HG03025 (cell line): ENCODE data around the gene LDLRAD3.

ENCODE experiments used
- ATAC-seq: cut with Tn5 transposase; IDR thresholded peaks from one replicate; pipeline ENCODE4 v1.9.1; 2021; ENCODE audit warnings: mild to moderate bottlenecking, moderate library complexity; ENCODE audit not compliant: unreplicated experiment, low FRiP score

Gene LDLRAD3

DNA sequence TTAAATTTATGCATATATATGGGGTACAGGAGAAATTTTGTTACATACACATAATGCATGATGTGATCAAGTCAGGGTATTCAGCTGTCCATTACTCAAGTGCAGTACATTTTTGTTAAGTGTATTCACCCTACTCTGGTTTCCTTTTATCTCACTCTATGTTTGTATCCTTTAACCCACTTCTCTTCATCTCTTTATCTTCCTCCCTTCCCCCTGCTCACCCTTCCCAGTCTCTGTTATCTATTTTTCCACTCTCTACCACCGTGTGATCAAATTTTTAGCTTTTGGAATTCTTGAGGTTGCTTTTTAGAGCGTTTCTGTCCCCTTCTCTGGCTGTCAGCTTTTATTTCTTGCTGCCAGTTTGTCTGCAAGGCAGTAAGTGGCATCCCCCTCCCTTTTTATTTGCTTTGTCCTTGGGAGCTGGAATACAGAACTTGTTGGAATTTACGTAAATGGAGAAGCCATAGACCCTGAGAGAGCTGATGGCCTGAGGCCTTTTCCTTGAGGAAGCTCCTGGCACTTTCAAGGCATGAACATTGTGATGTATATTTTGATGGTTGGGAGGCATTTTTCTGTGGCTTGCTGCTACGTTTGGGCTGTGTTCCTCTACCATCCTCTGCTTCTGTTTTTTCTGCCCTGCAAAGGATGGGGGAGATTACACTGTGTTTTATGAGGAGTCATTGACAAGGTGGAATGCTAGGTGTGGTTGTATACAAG, 148.6 kb downstream of the LDLRAD3 start:
- ATAC-seq, result no peak

DNA sequence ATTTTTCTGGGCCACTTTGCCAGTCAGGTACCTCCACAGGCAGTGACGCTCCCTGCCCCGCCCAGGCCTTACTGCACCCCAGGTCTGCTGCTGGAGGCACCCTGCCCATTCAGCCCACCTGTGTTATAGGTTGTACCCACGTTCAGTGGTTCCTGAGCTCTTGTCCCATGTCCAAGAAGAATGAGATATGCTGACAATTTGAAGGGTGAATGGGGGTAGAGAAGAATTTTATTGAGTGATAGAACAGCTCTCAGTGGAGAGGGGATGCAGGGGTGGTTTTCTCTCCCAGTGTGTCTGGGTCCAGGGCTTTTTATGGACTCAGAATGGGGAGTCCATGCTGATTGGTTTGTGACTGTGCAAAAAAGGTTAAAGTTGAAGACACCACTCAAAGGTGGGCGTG, 149.7 kb downstream of the LDLRAD3 start:
- no peak for ATAC-seq

DNA sequence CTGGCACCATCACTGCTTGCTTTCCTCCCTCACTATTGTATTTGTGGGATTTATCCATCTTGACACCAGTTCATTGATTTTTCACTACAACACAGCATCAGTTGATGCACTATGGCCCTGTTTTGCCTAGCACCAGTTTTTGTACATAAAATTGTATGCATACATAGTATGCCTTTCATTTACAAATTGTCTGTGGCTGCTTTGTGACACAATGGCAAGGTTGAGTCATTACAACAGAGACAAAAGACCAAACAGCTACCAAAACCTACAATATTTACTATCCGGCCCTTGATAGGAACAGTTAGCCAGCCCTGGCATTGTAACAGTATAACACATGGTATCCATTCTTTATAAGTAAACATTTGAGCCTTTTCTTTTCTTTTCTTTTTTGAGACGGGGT, 150.3 kb downstream of the LDLRAD3 start:
- ATAC-seq, result no peak

DNA sequence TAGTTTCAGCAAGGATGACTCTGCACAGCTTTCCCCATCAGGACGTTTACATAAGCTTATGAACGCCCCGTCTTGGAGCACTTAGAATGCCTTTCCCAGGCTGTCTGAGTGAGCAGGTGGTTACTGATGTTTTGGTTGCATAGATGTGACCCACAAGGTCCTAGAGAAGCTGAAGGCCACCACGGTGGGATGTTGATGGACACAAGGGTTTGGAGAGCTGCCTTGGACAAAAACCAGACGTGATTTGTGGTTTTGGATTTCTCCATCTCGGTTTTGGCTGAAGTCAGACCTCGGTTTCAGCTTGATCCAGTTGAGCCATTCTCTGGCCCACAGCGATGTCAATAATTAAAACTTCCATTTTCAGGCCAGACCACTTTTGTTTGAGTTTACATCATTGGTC, 151.9 kb downstream of the LDLRAD3 start:
- ATAC-seq, result no peak

DNA sequence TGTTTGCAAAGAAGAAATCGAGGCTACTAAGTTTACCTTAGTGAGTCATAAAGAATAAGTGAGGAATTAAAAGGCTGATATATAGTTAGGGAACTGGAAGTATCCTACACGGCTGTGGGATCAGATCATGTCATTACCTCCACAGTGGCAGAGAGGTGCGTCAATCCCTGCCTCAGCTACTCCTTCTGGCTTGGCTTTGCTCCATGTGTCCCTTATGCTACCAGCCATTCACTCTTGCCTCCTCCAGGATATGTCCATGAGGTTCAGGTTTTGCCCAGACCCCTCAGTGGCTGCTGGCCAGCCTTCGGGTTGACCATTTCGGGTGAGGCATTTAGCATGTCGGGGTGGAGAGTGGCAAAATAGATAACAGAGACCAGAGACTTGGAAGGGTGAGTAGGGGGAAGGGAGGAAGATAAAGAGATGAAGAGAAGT, 153.4 kb downstream of the LDLRAD3 start:
- ATAC-seq, result no peak

- no peak for ATAC-seq
Observed at GRCh38 chr11:36098087-36098486, 154.2 kb downstream of the LDLRAD3 start.

DNA sequence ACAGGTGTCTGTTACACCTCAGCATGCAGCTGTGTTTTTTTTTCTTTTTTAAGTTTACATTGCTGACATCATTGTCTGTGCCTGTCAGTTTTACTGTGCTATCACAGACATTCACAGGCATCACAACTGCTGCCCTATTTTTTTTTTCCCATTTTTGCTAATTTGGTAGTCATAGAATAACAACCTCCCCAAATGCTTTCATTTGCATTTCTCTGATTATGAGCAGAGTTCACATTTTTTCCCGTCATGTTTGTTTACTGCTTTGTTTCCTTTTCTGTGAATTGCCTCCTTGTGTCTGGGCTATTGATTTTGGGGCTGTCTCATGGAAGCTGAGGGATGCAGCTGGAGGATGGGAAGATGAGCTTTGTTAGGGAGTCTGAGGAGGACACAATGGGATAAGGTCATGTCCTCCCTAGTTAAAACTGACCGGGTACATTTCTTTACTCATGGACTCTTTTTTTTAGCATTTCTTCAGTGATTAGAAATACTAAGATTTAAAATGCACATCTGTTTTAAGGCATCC, 155.1 kb downstream of the LDLRAD3 start:
- ATAC-seq, result no peak

DNA sequence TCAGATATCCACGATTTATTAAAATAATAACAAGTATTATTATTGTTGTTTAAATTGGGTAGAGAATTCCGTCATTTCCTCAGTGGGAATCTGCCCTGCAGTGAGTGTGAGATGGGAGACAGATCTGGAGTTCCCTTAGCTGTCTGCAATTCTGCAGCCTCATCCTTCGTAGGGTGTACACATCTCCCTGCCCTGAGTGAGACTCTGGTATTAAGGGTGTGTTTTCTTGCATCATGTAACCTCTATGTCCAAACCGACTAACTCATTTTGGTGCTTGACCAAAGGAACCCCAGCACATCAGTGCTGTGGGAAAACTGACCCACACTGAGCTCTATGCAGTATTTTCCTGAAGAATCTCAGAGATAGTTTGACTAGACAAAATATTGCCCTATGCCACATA, 157.6 kb downstream of the LDLRAD3 start:
- ATAC-seq, result no peak

DNA sequence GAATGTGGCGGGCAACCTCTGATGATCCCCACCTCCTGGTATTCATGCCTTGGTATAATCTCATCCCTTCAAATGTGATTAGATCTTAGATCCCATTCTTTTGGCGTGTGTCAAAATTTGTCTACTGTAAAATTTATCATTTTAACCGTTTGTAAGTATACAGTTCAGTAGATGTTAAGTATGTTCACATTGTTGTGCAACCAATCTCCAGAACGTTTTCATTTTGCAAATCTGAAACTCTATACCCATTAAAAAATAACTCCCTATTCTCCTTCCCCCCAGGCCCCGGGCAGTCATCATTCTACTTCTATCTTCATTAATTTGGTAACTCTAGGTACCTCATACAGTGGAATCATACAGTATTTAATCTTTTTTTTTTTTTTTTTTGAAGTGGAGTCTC, 159.0 kb downstream of the LDLRAD3 start:
- ATAC-seq, result no peak

DNA sequence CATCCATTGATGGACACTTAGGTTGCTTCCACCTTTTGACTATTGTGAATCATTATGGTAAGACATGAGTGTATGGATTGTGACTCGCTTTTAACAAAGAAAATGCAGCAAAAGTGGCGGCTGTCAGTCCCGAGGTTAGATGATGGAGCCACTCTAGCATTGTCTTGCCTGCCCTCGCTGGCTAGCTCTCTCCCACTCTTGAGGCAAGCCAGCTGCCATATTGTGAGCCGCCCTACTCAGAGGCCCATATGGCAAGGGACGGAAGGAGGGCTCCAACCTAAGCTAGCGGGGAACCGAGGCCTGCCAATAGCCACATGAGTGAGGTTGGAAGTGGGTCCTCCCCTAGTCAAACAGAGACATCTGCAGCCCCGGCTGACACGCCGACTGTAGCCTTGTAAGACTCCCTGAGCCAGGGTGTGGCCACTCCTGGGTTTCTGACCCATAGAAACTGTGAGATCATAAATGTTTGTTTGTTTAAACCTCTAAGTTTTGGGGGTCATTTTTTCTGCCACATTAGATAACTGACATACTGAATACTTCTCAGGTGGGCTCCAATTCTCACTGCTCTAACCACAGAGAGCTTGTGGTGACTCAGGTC, 160.2 kb downstream of the LDLRAD3 start:
- no peak for ATAC-seq

DNA sequence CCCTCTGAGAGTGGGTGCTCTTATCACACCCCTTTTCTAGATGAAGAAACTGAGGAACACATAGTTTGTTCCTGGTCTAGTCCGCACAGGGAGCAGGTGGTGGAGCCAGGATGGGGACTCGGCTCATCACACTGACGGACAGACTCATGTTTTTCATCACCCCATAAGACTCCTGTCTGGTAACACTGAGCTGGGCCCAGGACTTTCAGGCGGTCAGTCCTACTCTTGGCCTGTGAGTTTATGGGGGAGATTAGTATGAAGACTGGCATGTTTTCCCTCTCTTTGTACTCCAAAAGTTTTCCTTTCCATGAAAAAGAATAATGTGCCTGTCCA, 160.8 kb downstream of the LDLRAD3 start:
- no peak for ATAC-seq

GRCh38 chr11:36105743-36106581, 162.1 kb downstream of the LDLRAD3 start:
- ATAC-seq, result no peak

DNA sequence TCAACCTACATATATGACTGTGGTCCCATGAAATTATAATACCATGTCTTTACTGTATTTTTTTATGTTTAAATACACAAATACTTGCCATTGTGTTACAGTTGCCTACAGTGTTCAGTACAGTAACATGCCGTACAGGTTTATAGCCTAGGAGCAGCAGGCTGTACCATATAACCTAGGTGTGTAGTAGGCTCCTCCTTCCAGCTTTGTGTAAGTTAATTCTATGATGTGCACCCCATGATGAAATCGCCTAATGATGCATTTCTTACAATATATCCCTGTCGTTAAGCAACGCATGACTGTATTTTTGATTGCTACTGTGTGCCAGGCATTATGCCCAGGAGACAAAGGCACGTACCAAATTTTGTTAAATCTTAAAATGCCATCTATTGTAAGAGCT, 163.7 kb downstream of the LDLRAD3 start:
- ATAC-seq, result no peak

- no peak for ATAC-seq
Observed at GRCh38 chr11:36108881-36109589, 165.2 kb downstream of the LDLRAD3 start.

DNA sequence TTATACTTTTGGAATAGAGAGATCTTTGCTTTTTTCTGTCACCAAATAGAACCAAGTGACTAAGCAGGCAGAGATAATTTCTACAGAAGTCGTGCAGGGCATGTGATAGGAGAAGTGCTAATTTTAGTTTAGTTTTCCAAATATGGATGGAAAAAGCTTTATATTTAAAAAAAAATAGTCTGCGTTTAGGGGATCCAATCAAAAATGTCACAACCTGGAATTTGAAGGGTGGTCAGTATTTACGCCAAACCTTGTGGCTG, 165.7 kb downstream of the LDLRAD3 start:
- ATAC-seq, result no peak

DNA sequence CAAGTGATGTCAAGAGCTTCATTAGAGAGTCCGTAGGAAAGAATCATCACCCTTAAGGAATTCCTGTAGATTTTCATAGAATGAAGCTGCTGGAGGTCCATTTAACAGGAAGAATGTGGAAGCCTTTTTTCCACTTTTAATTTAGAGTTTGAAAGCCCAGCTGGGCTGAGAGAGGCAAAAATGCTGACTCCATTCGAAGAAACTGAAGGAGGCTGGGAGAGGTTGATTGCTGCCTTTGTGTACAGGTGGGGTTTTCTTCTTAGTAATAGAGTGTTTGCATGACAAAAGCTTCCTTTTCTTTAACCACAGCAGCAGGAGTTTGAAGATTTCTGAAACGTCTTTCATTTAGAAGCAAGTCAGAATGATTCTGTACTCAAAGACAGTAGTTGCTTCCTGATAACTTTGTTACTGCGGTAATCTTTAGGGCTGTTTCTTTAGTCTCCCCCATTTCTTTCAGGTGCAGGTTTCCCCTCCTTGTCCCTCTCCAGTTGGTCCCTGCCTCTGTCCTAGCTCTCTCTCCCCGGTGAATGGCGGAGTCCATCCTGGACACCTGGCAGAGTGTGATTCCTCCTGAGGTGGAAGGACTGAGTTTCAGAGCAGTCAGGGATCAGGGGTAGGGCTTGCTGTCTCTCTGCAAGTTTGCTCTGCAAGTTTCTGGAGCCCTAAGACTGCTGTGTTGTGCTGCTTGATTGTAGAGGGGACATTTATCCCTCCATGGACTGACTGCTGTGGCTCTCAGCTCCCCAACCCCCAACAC, 166.2 kb downstream of the LDLRAD3 start:
- no peak for ATAC-seq

DNA sequence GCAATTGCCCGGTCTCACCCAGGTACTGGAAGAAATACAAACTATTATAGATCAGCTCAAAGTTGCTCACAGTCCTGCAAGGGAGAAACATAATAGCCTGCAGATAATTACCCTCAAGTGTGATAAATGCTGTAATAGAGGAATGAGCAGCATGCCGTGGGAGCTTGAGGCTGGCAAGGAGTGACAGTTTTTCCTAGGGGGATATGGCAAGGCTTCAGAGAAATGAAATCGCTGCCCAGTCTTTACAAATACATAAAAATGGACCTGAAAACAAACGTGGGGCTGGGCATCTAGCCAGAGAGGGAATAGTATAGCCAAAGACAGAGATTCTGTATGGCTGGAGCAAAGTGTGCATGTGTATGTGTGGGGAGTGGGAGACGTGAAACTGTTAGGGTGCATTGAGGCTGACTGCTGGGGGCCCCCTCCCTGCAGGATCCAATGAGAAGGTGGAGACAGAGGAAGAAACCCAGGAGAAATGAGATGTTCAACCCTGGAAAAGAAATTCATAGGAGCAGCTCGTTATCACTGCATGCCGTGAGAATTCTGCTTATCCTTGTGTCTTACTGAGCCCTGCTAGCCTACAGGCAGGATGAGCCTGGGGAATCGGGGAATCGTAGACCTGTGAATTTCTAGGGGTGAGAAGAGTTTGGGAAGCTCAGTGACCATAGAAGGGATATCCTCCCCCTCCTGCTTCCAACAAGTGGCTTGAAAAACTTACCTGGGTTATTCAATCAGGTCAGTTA, 167.0 kb downstream of the LDLRAD3 start:
- no peak for ATAC-seq

DNA sequence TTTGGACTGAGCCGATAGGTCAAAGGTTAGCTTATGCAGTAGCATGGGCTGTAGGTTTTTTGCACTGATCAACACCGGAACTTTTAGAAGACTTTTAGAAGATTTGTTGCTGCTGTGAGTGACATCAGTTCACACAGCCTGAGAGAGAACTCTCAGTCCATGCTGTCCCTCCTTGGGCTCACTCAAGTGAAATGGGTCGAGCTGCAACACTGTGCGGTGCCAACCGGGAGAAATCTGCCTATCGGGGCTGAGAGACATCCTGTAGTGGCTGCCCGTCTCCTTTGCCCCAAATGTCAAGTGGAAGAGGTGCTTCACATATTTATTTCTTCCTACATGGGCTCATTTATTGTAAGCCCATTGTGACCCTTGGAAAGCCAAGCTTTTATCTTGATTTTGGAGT, 170.2 kb downstream of the LDLRAD3 start:
- no peak for ATAC-seq

DNA sequence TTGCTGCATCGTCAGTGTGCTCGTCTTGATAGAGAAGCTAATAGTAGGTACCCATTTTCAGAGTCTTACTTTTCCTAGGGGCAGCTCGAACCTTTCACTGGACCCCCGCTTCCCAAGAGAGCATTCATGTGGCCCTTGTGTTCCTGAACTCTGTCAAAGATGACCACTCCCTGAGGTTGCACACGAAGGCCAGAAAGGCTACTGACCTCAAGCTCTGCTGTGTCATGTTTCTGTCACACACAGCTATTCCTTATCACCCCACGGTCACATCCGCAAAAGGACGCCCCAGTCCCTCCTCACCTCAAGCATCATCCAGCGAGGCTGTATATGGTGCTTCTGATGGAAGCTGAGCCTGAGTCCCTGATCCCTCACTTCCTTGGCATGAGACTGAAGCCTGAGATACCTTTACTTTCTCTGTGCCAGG, 171.5 kb downstream of the LDLRAD3 start:
- no peak for ATAC-seq

GRCh38 chr11:36116161-36116560, 172.3 kb downstream of the LDLRAD3 start:
- no peak for ATAC-seq
